HCT116 (cell line): ENCODE results near the gene GYPC. TPM values are rescaled to one million over a fixed set of nuclear protein-coding genes. Genes with fewer than 3 reads are reported as not detected.

Source experiments
- ATAC-seq: fragments of 200-7000 bp; cut with Tn5 transposase; 2 replicates; pipeline ENCODE4 v1.9.1; 2020; ENCODE audit warnings: mild to moderate bottlenecking, moderate library complexity
- BruUV-seq: library from RNA; stranded (reverse); fragments of 400-500 nt; replicated peaks from 2 replicates; lab custom pipeline; 2021; lab: Mats Ljungman, UMichigan
- CTCF ChIA-PET: fragments of 300-600 bp; sonication (Branson Sonifier 250); formaldehyde crosslinking; loops from one replicate; lab custom pipeline; 2021; ENCODE audit warnings: antibody characterized with exemption; lab: Charles Lee
- POLR2A ChIA-PET: fragments of 300-600, 350-600 bp; sonication (Branson Sonifier 250); formaldehyde crosslinking; loops from one replicate; lab custom pipeline; 2021; ENCODE audit warnings: antibody characterized with exemption; lab: Charles Lee
- RAD21 ChIA-PET, 2 experiments: fragments of 300-600 bp; sonication (Branson Sonifier 250); formaldehyde crosslinking; loops; one replicate each; lab custom pipeline; 2023; ENCODE audit warnings: low total read pairs in 2 of 2; ENCODE audit not compliant: uncharacterized antibody in 2 of 2, unreplicated experiment in 2 of 2, low non-redundant PET in 1 of 2; lab: Charles Lee
- DNase-seq: peaks from one replicate; pipeline ENCODE4 v3.0.0-alpha.2; 2010; ENCODE audit warnings: low read depth, low spot score
- H2AFZ ChIP-seq: fragments of 200-600 bp; shearing (Covaris generic), sonication (generic); 2 replicates; pipeline ENCODE4 v1.6.1; 2017; ENCODE audit warnings: low read depth, mixed run types, mixed read lengths, antibody characterized with exemption, low read length; ENCODE audit not compliant: poor library complexity, severe bottlenecking
- H3K27ac ChIP-seq: 2 replicates; pipeline ENCODE4 v1.5.1; 2012; ENCODE audit warnings: low read depth, low read length
- H3K27me3 ChIP-seq: fragments of 200-600 bp; sonication (generic); 2 replicates; pipeline ENCODE4 v1.6.1; 2016; ENCODE audit warnings: mixed run types, low read length, mixed read lengths; ENCODE audit not compliant: insufficient read depth
- H3K36me3 ChIP-seq, 2 experiments: fragments of 200-500 bp in 1 of 2; fragments of 200-600 bp in 1 of 2; sonication (Bioruptor generic) in 1 of 2; sonication (generic) in 1 of 2; 2 replicates each; pipeline versions ENCODE4 v1.5.1 to v1.6.1; 2014 to 2016; ENCODE audit warnings: low read length in 2 of 2, inconsistent platforms in 1 of 2, mixed read lengths in 1 of 2, mixed run types in 1 of 2; ENCODE audit not compliant: insufficient read depth in 2 of 2, control insufficient read depth in 1 of 2
- H3K4me1 ChIP-seq, 2 experiments: fragments of 200-600 bp in 1 of 2; sonication (generic) in 1 of 2; 2 replicates each; pipeline versions ENCODE4 v1.5.1 to v1.6.1; 2012 to 2017; ENCODE audit warnings: low read length in 2 of 2, inconsistent platforms in 1 of 2, mild to moderate bottlenecking in 1 of 2, mixed read lengths in 1 of 2, mixed run types in 1 of 2, moderate library complexity in 1 of 2; ENCODE audit not compliant: insufficient read depth in 2 of 2, control insufficient read depth in 1 of 2
- H3K4me2 ChIP-seq: fragments of 200-600 bp; sonication (generic); 2 replicates; pipeline ENCODE4 v1.6.1; 2017; ENCODE audit warnings: mixed run types, low read length, mixed read lengths
- H3K4me3 ChIP-seq, 2 experiments: fragments of 200-600 bp in 1 of 2; sonication (generic) in 1 of 2; replicated peaks in 1 of 2; 2 replicates each; pipeline ENCODE4 v1.5.1; 2011 to 2016; ENCODE audit warnings: low read length in 2 of 2, control low read depth in 1 of 2, low read depth in 1 of 2, mild to moderate bottlenecking in 1 of 2, mixed read lengths in 1 of 2, mixed run types in 1 of 2
- H3K79me2 ChIP-seq: fragments of 200-600 bp; sonication (generic); 2 replicates; pipeline ENCODE4 v1.6.1; 2017; ENCODE audit warnings: mild to moderate bottlenecking, mixed run types, low read length, moderate library complexity, mixed read lengths; ENCODE audit not compliant: insufficient read depth
- H3K9ac ChIP-seq: fragments of 200-600 bp; sonication (generic); 2 replicates; pipeline ENCODE4 v1.6.1; 2016; ENCODE audit warnings: low read length, mixed read lengths
- H3K9me2 ChIP-seq: fragments of 200-600 bp; sonication (generic), shearing (Covaris generic); 2 replicates; pipeline ENCODE4 v1.6.1; 2017; ENCODE audit warnings: mixed run types, mild to moderate bottlenecking, moderate library complexity; ENCODE audit not compliant: insufficient read depth
- H3K9me3 ChIP-seq, 2 experiments: fragments of 200-500 bp in 1 of 2; fragments of 200-600 bp in 1 of 2; sonication (Bioruptor generic) in 1 of 2; sonication (generic) in 1 of 2; 2 replicates each; pipeline ENCODE4 v1.6.1; 2014 to 2017; ENCODE audit warnings: low read length in 2 of 2, mixed read lengths in 2 of 2, inconsistent platforms in 1 of 2, low read depth in 1 of 2, mild to moderate bottlenecking in 1 of 2, mixed run types in 1 of 2, moderate library complexity in 1 of 2; ENCODE audit not compliant: control insufficient read depth in 1 of 2, insufficient read depth in 1 of 2
- H4K20me1 ChIP-seq: fragments of 200-600 bp; sonication (generic), shearing (Covaris generic); 2 replicates; pipeline ENCODE4 v1.6.1; 2017; ENCODE audit warnings: mixed run types, mild to moderate bottlenecking, moderate library complexity; ENCODE audit not compliant: insufficient read depth
- CBX3 ChIP-seq: IDR thresholded peaks from 2 replicates; pipeline ENCODE4 v1.6.1; 2012; ENCODE audit warnings: low read depth
- EGR1 ChIP-seq: IDR thresholded peaks from 2 replicates; pipeline ENCODE4 v1.6.1; 2012; ENCODE audit warnings: low read depth
- ELF1 ChIP-seq: IDR thresholded peaks from 2 replicates; pipeline ENCODE4 v1.6.1; 2012; ENCODE audit warnings: low read depth, borderline replicate concordance
- EZH2phosphoT487 ChIP-seq: fragments of 200-600 bp; IDR thresholded peaks from 2 replicates; pipeline ENCODE4 v1.6.1; 2018; ENCODE audit warnings: antibody characterized with exemption, borderline replicate concordance
- JUND ChIP-seq: IDR thresholded peaks from 2 replicates; pipeline ENCODE4 v1.6.1; 2012
- POLR2AphosphoS5 ChIP-seq: IDR thresholded peaks from 2 replicates; pipeline ENCODE4 v1.6.1; 2011; ENCODE audit warnings: mild to moderate bottlenecking, low read depth, low read length, moderate library complexity
- RAD21 ChIP-seq: IDR thresholded peaks from 2 replicates; pipeline ENCODE4 v1.6.1; 2012; ENCODE audit warnings: low read depth, mild to moderate bottlenecking
- SIN3A ChIP-seq: IDR thresholded peaks from 2 replicates; pipeline ENCODE4 v1.6.1; 2012; ENCODE audit warnings: low read depth
- SP1 ChIP-seq: IDR thresholded peaks from 2 replicates; pipeline ENCODE4 v1.6.1; 2012; ENCODE audit warnings: low read depth
- YY1 ChIP-seq: IDR thresholded peaks from 2 replicates; pipeline ENCODE4 v1.6.1; 2011; ENCODE audit warnings: low read length, low read depth, moderate library complexity, mild to moderate bottlenecking; ENCODE audit not compliant: insufficient replicate concordance; ENCODE audit errors: extremely low read depth
- ZBTB33 ChIP-seq: IDR thresholded peaks from 2 replicates; pipeline ENCODE4 v1.6.1; 2011; ENCODE audit warnings: mild to moderate bottlenecking, low read length, moderate library complexity; ENCODE audit not compliant: insufficient replicate concordance; ENCODE audit errors: extremely low read depth
- ZFX ChIP-seq: fragments of 450-650 bp; IDR thresholded peaks from 2 replicates; pipeline ENCODE4 v1.6.1; 2017
- ZNF274 ChIP-seq: fragments of 200-500 bp; sonication (Bioruptor generic); IDR thresholded peaks from 2 replicates; pipeline ENCODE4 v1.6.1; 2014; ENCODE audit warnings: mild to moderate bottlenecking, low read depth, low read length, inconsistent platforms
- intact Hi-C: fragments of 100-400 bp; cut with micrococcal nuclease; formaldehyde crosslinking; loops from 2 replicates; pipeline ENCODE4 v1.10.0; 2022
- total RNA-seq: library from RNA; stranded (reverse); gene quantifications from one replicate; pipeline ENCODE4 v1.2.1, GENCODE V29; 2021; ENCODE audit not compliant: unreplicated experiment
- TF ChIP-seq, protein P1 (sequence below): IDR thresholded peaks from 2 replicates; pipeline ENCODE4 v1.6.1; 2012; ENCODE audit warnings: low read depth
- TF ChIP-seq, protein P2 (sequence below): IDR thresholded peaks from 2 replicates; pipeline ENCODE4 v1.6.1; 2012

GYPC gene
- total RNA-seq, 1 experiment from 2014 or later = 0.66 TPM

- Histone ChIP-seq H3K4me1 (no peaks in the 10 kb centered on the region), H3K9me2 (no peaks in the 10 kb centered on the region), H3K27me3 (peaks cover 13% of the 10 kb centered on the region), H4K20me1 (no peaks in the 10 kb centered on the region), H2AFZ (no peak overlapping the region), H3K9ac (no peak overlapping the region), H3K27ac (no peak overlapping the region), H3K36me3 (no peaks in the 10 kb centered on the region), H3K4me3 (no peak overlapping the region), H3K79me2 (no peaks in the 10 kb centered on the region), H3K9me3 (no peaks in the 10 kb centered on the region), H3K4me2 (no peak overlapping the region)
- ChIA-PET POLR2A (no interaction called here), RAD21 (no interaction called here), CTCF (no interaction called here)
- no peak for TF ChIP-seq ELF1
- no peak for TF ChIP-seq EGR1
- DNase-seq (no peak), ATAC-seq (no peak)
- intact Hi-C loops = no loop called here
- BruUV-seq = no TSS peak
These were observed 47.4 kb downstream of the GYPC start for GRCh38 chr2:126703311-126703710.

- POLR2A ChIA-PET = no interaction called here
- TF ChIP-seq EZH2phosphoT487 (no peak), JUND (no peak), SIN3A (no peak), EGR1 (no peak), RAD21 (no peak), ZFX (no peak), SP1 (no peak), ZNF274 (no peak), YY1 (no peak), ELF1 (no peak), ZBTB33 (no peak), CBX3 (no peak), POLR2AphosphoS5 (no peak)
- TF ChIP-seq, protein P1, sequence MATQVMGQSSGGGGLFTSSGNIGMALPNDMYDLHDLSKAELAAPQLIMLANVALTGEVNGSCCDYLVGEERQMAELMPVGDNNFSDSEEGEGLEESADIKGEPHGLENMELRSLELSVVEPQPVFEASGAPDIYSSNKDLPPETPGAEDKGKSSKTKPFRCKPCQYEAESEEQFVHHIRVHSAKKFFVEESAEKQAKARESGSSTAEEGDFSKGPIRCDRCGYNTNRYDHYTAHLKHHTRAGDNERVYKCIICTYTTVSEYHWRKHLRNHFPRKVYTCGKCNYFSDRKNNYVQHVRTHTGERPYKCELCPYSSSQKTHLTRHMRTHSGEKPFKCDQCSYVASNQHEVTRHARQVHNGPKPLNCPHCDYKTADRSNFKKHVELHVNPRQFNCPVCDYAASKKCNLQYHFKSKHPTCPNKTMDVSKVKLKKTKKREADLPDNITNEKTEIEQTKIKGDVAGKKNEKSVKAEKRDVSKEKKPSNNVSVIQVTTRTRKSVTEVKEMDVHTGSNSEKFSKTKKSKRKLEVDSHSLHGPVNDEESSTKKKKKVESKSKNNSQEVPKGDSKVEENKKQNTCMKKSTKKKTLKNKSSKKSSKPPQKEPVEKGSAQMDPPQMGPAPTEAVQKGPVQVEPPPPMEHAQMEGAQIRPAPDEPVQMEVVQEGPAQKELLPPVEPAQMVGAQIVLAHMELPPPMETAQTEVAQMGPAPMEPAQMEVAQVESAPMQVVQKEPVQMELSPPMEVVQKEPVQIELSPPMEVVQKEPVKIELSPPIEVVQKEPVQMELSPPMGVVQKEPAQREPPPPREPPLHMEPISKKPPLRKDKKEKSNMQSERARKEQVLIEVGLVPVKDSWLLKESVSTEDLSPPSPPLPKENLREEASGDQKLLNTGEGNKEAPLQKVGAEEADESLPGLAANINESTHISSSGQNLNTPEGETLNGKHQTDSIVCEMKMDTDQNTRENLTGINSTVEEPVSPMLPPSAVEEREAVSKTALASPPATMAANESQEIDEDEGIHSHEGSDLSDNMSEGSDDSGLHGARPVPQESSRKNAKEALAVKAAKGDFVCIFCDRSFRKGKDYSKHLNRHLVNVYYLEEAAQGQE = no peak
- TF ChIP-seq, protein P2, sequence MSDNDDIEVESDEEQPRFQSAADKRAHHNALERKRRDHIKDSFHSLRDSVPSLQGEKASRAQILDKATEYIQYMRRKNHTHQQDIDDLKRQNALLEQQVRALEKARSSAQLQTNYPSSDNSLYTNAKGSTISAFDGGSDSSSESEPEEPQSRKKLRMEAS = no peak
- no peak overlapping the region for H2AFZ ChIP-seq
These were observed 48.6 kb downstream of the GYPC start for GRCh38 chr2:126704434-126705160.

More at GRCh38 chr2:126704434-126705160, 48.6 kb downstream of the GYPC start:
- Histone ChIP-seq H3K36me3 (no peaks in the 10 kb centered on the region), H3K4me1 (no peaks in the 10 kb centered on the region), H3K27me3 (peaks cover 13% of the 10 kb centered on the region), H3K9ac (no peak overlapping the region), H3K27ac (no peak overlapping the region), H3K79me2 (no peaks in the 10 kb centered on the region), H3K4me3 (no peak overlapping the region), H3K9me3 (no peaks in the 10 kb centered on the region), H4K20me1 (no peaks in the 10 kb centered on the region), H3K9me2 (no peaks in the 10 kb centered on the region), H3K4me2 (no peak overlapping the region)
- BruUV-seq = no TSS peak
- DNase-seq (no peak), ATAC-seq (no peak)
- RAD21 ChIA-PET = no interaction called here
- intact Hi-C loops = no loop called here
- CTCF ChIA-PET = interaction anchor here (0.6 kb wide), 1 partner anchor 181 kb away, joined by 5 read pairs; no protein-coding TSS in a partner anchor
